CD1c-positive myeloid dendritic cell (primary cell): Measurements from ENCODE around the gene KIFBP.
A peak's percentile ranks its signal among the peaks of the same experiment; 100 is the strongest.
"Not testable (repeated sequence)": the region's sequence is repeated elsewhere in the genome, so short reads cannot be mapped to it uniquely, and the experiment has no call there.

Experiments
- DNase-seq: peaks from one replicate; pipeline ENCODE4 v3.0.0-alpha.2; 2016; ENCODE audit errors: extremely low spot score

Gene KIFBP

GRCh38 chr10:69004821-69005220 lies 16.2 kb downstream of the KIFBP start:
- peak; percentile 77 for DNase-seq

- DNase-seq: no peak
These were observed 17.3 kb downstream of the KIFBP start for GRCh38 chr10:69005704-69006485.

DNA sequence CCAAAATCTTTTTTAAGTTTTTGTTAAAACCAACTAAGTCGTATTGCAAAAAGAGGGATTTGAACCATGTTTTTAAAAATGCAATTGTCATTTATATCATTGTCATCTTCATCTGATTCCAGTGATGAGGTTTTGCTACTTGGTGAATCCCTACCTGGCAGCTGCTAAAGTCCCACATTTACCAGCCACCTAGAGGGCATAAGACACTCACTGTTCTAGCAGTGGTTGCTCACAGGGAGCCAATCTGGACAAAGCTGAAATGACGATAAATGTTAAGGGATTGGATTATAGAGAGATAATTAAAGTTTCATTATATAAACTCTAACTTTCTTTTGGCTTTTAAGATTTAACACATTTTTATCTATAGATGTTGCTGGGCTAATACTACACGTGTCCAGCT lies 18.7 kb downstream of the KIFBP start:
- no peak for DNase-seq

GRCh38 chr10:69009360-69009759 lies 20.8 kb downstream of the KIFBP start:
- no peak for DNase-seq

GRCh38 chr10:69010151-69010640 lies 21.6 kb downstream of the KIFBP start:
- DNase-seq: no peak

DNA sequence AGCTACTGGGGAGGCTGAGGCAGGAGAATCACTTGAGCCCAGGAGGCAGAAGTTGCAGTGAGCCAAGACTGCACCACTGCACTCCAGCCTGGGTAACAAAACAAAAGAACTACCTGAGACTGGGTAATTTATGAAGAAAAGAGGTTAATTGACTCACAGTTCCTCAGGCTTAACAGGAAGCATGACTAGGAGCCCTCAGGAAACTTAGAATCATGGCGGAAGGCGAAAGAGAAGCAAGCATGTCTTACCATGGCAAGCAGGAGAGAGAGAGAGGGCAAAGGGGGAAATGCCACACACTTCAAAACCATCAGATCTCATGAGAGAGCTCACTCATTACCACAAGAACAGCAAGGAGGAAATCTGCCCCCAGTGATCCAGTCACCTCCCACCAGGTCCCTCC lies 24.2 kb downstream of the KIFBP start:
- peak; percentile 31 for DNase-seq

GRCh38 chr10:69014171-69014570 lies 25.6 kb downstream of the KIFBP start:
- no peak for DNase-seq

- DNase-seq: no peak
These were observed 30.0 kb downstream of the KIFBP start for GRCh38 chr10:69018613-69019012.

- DNase-seq: no peak
These were observed 34.0 kb downstream of the KIFBP start for GRCh38 chr10:69022611-69023010.

DNA sequence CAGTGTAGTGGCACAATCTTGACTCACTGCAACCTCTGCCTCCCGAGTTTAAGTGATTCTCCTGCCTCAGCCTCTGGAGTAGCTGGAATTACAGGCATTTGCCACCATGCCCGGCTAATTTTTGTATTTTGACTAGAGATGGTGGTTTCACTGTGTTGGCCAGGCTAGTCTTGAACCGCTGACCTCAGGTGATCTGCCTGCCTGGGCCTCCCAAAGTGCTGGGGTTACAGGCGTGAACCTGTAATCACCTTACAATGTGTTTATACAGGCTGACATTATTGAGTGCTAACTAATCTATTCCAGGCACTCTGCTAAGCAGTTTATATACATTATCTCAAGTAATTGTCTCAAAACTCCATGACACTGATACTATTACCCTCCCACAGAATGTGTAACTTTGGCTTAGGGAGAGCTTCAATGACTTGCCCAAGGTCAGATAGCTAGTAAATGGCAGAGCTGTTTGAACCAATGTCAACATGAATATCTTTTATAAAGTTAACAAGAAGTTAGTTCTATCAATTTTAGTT lies 36.8 kb downstream of the KIFBP start:
- DNase-seq: no peak

DNA sequence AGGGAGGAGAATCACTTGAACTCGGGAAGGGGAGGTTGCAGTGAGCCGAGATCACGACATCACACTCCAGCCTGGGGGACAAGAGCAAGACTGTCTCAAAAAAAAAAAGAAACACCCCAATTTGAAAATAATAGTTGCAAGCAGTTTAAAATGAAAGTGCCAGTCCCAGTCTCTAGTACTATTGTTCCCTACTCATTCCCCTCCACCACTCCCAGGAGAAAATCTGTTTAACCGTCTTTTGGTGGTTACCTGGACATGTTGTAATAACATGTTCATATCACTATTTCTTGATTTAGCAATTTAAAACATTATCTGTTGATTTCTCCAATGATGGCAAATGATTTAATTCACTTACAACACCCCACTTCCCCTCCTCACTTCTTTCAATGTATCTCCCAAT lies 44.7 kb downstream of the KIFBP start:
- DNase-seq: no peak

GRCh38 chr10:69037489-69037888 lies 48.9 kb downstream of the KIFBP start:
- no peak for DNase-seq

GRCh38 chr10:69040904-69041303 lies 52.3 kb downstream of the KIFBP start:
- not testable (repeated sequence) for DNase-seq

GRCh38 chr10:69042417-69042816 lies 53.8 kb downstream of the KIFBP start:
- DNase-seq: no peak

- no peak for DNase-seq
These were observed 54.2 kb downstream of the KIFBP start for GRCh38 chr10:69042838-69043237.

DNA sequence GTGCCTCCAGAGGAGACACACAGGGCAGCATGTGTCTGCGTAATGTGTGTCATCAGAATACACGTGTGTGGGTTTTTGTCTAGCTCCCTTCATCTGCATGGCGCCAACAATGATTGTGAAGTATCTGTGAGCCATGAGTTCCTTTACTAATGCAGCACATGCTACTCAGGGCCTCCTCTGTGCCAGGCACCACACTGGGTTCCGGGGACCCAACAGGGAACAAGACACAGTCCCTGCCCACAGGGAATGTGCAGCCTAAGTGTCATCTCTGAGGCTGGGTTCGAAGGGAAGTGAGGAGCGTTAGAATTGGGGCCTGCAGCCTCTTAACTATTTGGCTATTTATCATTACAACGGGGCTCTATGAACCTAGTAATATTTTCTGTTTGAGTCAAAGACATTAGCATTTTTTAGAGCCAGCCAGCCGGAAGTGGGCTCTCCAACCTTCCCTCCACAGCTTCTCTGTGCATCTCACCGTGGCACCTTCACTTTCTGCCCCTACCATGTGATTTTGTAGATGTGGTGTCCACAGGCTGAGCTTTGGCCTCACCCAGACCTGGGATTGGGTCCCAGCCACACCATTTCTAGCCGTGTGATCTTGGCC lies 55.4 kb downstream of the KIFBP start:
- DNase-seq: peak; percentile 64

DNA sequence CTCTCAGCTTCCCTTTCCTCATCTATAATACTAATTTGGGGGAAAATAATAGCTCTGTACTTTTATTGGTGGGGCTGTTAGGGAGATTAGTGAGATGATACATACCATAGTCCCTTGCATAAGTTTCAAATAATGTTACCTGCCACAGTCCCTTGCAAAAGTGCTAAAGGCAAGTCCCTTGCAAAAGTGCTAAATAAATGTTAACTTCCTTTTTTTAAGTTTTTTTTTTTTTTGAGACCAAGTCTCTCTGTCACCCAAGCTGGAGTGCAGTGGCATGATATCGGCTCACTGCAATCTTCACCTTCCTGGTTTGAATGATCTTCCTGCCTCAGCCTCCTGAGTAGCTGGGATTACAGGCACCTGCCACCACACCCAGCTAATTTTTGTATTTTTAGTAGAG lies 55.9 kb downstream of the KIFBP start:
- peak; percentile 71 for DNase-seq

DNA sequence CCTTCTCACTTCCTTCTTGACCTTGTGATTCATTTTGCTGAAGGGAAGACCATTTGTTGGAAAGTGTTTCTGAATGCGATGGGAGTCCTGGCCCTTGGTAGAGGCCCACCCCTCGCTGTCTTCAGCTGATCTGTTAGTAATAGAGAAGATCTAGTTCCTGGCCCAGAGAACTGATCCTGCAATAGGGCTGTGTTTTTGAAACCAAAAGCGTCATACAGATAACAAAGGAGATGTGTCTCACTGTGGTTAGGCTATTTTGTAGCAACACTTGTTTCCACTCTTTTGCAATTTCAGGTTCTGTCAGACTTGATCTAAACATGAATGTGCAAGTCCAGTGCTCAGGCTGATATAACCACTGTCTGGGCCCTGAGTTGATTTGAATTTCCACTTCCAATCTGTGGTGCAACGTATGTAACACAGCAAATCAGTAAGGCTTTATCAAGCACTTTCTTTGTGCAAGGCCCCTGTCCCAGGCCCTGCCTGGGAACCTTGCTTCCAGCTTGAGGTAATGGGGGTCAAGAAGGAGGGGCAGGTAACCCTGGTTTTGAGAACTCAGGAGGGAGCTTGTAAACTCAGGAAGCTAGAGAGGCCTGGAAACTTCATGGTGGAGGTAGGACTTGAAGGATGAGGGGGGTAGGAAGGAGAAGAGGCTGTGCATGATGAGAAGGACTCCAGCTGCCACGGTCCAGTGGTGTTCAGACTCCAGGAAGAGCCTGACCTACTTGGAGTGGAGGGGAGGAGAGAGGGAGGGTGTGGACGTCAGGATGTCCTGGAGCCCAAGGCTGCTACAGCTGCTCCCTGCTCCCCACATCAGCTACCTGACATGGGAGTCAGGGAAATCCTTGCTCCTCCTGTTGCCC lies 57.1 kb downstream of the KIFBP start:
- peak; percentile 91 for DNase-seq

DNA sequence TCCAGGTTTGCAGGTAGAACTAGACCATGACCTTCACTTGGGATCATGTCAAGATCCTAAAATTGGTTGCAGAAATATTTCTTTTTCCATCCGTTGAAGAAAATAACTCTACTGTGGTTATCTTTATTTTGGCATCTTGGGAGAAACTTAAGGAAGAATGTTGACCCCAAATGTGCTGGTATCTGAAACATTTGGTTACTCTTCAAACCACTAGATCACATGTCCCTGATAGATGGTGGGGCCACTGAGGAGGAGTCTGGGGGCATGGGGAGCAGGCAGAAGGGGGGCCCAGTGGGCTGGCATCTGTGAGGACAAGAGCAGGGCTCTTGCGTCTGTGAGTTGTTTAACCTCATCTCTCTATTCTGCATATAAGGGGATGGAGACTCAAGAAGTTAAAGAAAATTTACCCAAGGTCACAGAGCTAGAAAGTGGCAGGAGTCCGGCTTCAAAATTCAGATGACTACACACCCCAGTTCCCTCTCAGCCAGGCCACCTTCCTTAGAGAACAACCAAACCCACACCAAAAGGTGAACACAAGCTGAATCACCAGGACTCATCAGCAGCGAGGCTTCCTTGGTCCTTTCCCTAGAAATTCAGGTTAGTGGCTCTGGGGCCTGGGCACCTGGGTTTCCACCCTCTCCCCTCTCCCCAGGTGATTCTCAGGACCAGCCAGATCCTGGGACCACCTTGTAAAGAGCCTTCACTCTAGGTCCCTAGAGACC lies 58.7 kb downstream of the KIFBP start:
- DNase-seq: peak; percentile 83

DNA sequence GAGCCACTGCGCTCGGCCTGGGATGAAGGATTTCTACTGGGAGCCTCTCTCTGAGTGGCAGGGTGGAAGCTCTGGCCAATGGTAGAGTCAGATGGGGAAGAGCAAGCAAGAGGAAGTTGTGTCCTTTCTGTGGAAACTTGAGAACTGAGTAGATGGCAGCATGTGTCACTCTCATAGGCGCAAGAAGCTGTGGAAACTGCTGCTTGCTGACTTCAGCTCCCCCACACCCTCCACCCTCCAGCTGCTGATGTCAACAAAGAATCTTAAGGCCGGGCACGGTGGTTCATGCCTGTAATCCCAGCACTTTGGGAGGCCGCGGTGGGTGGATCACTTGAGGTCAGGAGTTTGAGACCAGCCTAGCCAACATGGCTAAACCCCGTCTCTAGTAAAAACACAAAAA lies 59.5 kb downstream of the KIFBP start:
- peak; percentile 94 for DNase-seq

DNA sequence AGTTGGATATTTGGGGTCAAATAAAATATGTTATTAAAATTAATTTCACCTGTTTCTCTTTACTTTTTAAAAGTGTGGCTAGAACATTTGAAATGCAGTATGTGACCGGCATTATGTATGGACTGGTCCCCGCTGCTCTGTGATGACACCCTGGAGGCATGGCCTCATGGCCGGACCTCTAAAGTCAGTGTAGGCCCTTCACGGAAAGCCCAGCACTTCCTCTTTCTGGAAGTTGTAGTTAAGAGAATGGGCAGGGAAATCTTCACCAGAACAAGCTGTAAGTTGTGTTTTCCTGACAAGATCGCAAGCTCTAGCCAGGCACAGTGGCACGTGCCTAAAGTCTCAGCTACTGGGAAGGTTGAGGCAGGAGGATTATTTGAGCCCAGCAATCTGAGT lies 61.0 kb downstream of the KIFBP start:
- peak; percentile 85 for DNase-seq

GRCh38 chr10:69051303-69051702 lies 62.7 kb downstream of the KIFBP start:
- DNase-seq: peak; percentile 91
